ENCODE results near the gene BRAP. TPM values are rescaled to one million over a fixed set of nuclear protein-coding genes. Genes with fewer than 3 reads are reported as not detected.
"Not testable (repeated sequence)": the region's sequence is repeated elsewhere in the genome, so short reads cannot be mapped to it uniquely, and the experiment has no call there.

The BRAP gene
- total RNA-seq, 3 donors from 2014 or later (not counting 1 experiment from before 2014, with no cell fraction given), result 24.6 to 28.8 (median 27.8) TPM

GRCh38 chr12:111730420-111730819 lies 44.7 kb upstream of the BRAP start:
- H3K9me3 ChIP-seq (ENCODE audit: control insufficient read depth, insufficient read depth, low read length), result no peaks in the 10 kb centered on the region
- TF ChIP-seq CTCF (IDR thresholded peaks at IDR 0.05), result no peak
- H3K36me3 Mint-ChIP-seq, result no peaks in the 10 kb centered on the region
- no peaks in the 10 kb centered on the region for H3K4me1 ChIP-seq (ENCODE audit: control insufficient read depth, insufficient read depth, low read length)
- H3K27me3 Mint-ChIP-seq (ENCODE audit: low read depth in 2 of 2), result no peaks in the 10 kb centered on the region
- H3K4me3 ChIP-seq (ENCODE audit: low read length), result no peak overlapping the region
- H3K4me1 Mint-ChIP-seq, result no peaks in the 10 kb centered on the region
- no peak overlapping the region for H3K27ac ChIP-seq (ENCODE audit: low read length)
- no peaks in the 10 kb centered on the region for H3K27me3 ChIP-seq (ENCODE audit: control insufficient read depth, insufficient read depth, low read length)
- H3K36me3 ChIP-seq (ENCODE audit: control insufficient read depth, insufficient read depth, low read length), result peaks cover 19% of the 10 kb centered on the region
- WGBS (ENCODE audit: insufficient coverage), result 89% methylated on average over 8 of the region's 9 CpGs
- no peak overlapping the region for H3K4me3 Mint-ChIP-seq
- intact Hi-C loops (cut with micrococcal nuclease), result no loop called here
- no peak overlapping the region for H3K27ac Mint-ChIP-seq
- ATAC-seq (no peak), DNase-seq (no peak)
- no peaks in the 10 kb centered on the region for H3K9me3 Mint-ChIP-seq

GRCh38 chr12:111728795-111729194 lies 43.0 kb upstream of the BRAP start:
- intact Hi-C loops (cut with micrococcal nuclease), result no loop called here
- H3K4me3 Mint-ChIP-seq, result no peak overlapping the region
- H3K4me1 Mint-ChIP-seq, result no peaks in the 10 kb centered on the region

GRCh38 chr12:111723646-111724360 lies 38.0 kb upstream of the BRAP start:
- H3K4me1 ChIP-seq (ENCODE audit: control insufficient read depth, insufficient read depth, low read length); intact Hi-C loops (cut with micrococcal nuclease); H3K4me1 Mint-ChIP-seq; ATAC-seq; H3K27me3 Mint-ChIP-seq (ENCODE audit: low read depth in 2 of 2); H3K4me3 Mint-ChIP-seq; H3K4me3 ChIP-seq (ENCODE audit: low read length); H3K9me3 Mint-ChIP-seq; DNase-seq; H3K36me3 Mint-ChIP-seq; H3K27ac ChIP-seq (ENCODE audit: low read length); H3K9me3 ChIP-seq (ENCODE audit: control insufficient read depth, insufficient read depth, low read length); H3K27ac Mint-ChIP-seq; H3K27me3 ChIP-seq (ENCODE audit: control insufficient read depth, insufficient read depth, low read length): not testable (repeated sequence)
- peaks cover 11% of the 10 kb centered on the region for H3K36me3 ChIP-seq (ENCODE audit: control insufficient read depth, insufficient read depth, low read length)
- 97% methylated on average over 26 of the region's 46 CpGs for WGBS (ENCODE audit: insufficient coverage)

More at GRCh38 chr12:111728795-111729194, 43.0 kb upstream of the BRAP start:
- no peak for TF ChIP-seq CTCF (IDR thresholded peaks at IDR 0.05)
- H3K36me3 ChIP-seq (ENCODE audit: control insufficient read depth, insufficient read depth, low read length), result peaks cover 15% of the 10 kb centered on the region
- H3K4me1 ChIP-seq (ENCODE audit: control insufficient read depth, insufficient read depth, low read length), result no peaks in the 10 kb centered on the region
- no peak for DNase-seq
- Mint-ChIP-seq H3K27me3 (ENCODE audit: low read depth in 2 of 2) (no peaks in the 10 kb centered on the region), H3K9me3 (no peaks in the 10 kb centered on the region), H3K27ac (no peak overlapping the region), H3K36me3 (no peaks in the 10 kb centered on the region)
- H3K27ac ChIP-seq (ENCODE audit: low read length), result no peak overlapping the region
- ATAC-seq, result no peak
- H3K27me3 ChIP-seq (ENCODE audit: control insufficient read depth, insufficient read depth, low read length), result no peaks in the 10 kb centered on the region
- no peak overlapping the region for H3K4me3 ChIP-seq (ENCODE audit: low read length)
- WGBS (ENCODE audit: insufficient coverage), result 98% methylated on average over 2 of the region's 2 CpGs
- H3K9me3 ChIP-seq (ENCODE audit: control insufficient read depth, insufficient read depth, low read length), result no peaks in the 10 kb centered on the region

- peaks cover 24% of the 10 kb centered on the region for H3K36me3 ChIP-seq (ENCODE audit: control insufficient read depth, insufficient read depth, low read length)
- intact Hi-C loops (cut with micrococcal nuclease), result no loop called here
- 100% methylated on average over 3 of the region's 6 CpGs for WGBS (ENCODE audit: insufficient coverage)
These were observed 34.7 kb upstream of the BRAP start for GRCh38 chr12:111720457-111720856.

GRCh38 chr12:111719316-111719715 lies 33.6 kb upstream of the BRAP start:
- 93% methylated on average over 9 of the region's 10 CpGs for WGBS (ENCODE audit: insufficient coverage)
- H3K36me3 Mint-ChIP-seq; ATAC-seq; H3K27ac ChIP-seq (ENCODE audit: low read length); H3K9me3 Mint-ChIP-seq; DNase-seq; H3K27me3 Mint-ChIP-seq (ENCODE audit: low read depth in 2 of 2); H3K4me3 ChIP-seq (ENCODE audit: low read length); H3K4me3 Mint-ChIP-seq; H3K4me1 ChIP-seq (ENCODE audit: control insufficient read depth, insufficient read depth, low read length); H3K4me1 Mint-ChIP-seq; H3K27me3 ChIP-seq (ENCODE audit: control insufficient read depth, insufficient read depth, low read length); H3K27ac Mint-ChIP-seq; intact Hi-C loops (cut with micrococcal nuclease); H3K9me3 ChIP-seq (ENCODE audit: control insufficient read depth, insufficient read depth, low read length): not testable (repeated sequence)
- H3K36me3 ChIP-seq (ENCODE audit: control insufficient read depth, insufficient read depth, low read length), result peaks cover 25% of the 10 kb centered on the region

More at GRCh38 chr12:111720457-111720856, 34.7 kb upstream of the BRAP start:
- no peaks in the 10 kb centered on the region for H3K36me3 Mint-ChIP-seq
- no peak for DNase-seq
- no peak overlapping the region for H3K4me3 Mint-ChIP-seq
- Histone ChIP-seq H3K9me3 (ENCODE audit: control insufficient read depth, insufficient read depth, low read length) (no peaks in the 10 kb centered on the region), H3K27me3 (ENCODE audit: control insufficient read depth, insufficient read depth, low read length) (no peaks in the 10 kb centered on the region), H3K4me1 (ENCODE audit: control insufficient read depth, insufficient read depth, low read length) (no peaks in the 10 kb centered on the region), H3K4me3 (ENCODE audit: low read length) (no peak overlapping the region), H3K27ac (ENCODE audit: low read length) (no peak overlapping the region)
- no peak for ATAC-seq
- no peak overlapping the region for H3K27ac Mint-ChIP-seq
- H3K27me3 Mint-ChIP-seq (ENCODE audit: low read depth in 2 of 2), result no peaks in the 10 kb centered on the region
- TF ChIP-seq CTCF (IDR thresholded peaks at IDR 0.05), result no peak
- H3K9me3 Mint-ChIP-seq, result no peaks in the 10 kb centered on the region
- H3K4me1 Mint-ChIP-seq, result no peaks in the 10 kb centered on the region

All from natural killer cell (primary cell).